DOHH2 (cell line): Measurements from ENCODE around the gene VWA1.

Experiments used
- H3F3A ChIP-seq: fragments of 200-600 bp; sonication (generic), shearing (Covaris generic); 2 replicates; pipeline ENCODE4 v1.6.0; 2016; ENCODE audit warnings: antibody characterized with exemption, mild to moderate bottlenecking; ENCODE audit not compliant: control insufficient read depth, insufficient read depth
- H3K27ac ChIP-seq: fragments of 200-600 bp; sonication (generic); 2 replicates; pipeline ENCODE4 v1.5.1; 2014; ENCODE audit warnings: low read depth, mild to moderate bottlenecking, low read length, moderate library complexity
- H3K27me3 ChIP-seq: fragments of 200-600 bp; sonication (generic); 2 replicates; pipeline ENCODE4 v1.6.1; 2014; ENCODE audit warnings: mild to moderate bottlenecking, low read length, mixed read lengths; ENCODE audit not compliant: control insufficient read depth
- H3K36me3 ChIP-seq: fragments of 200-600 bp; sonication (generic); 2 replicates; pipeline ENCODE4 v1.6.1; 2014; ENCODE audit warnings: mild to moderate bottlenecking, low read length, moderate library complexity, mixed read lengths; ENCODE audit not compliant: control insufficient read depth
- H3K4me1 ChIP-seq: fragments of 200-600 bp; sonication (generic); 2 replicates; pipeline ENCODE4 v1.6.1; 2014; ENCODE audit warnings: mild to moderate bottlenecking, low read length, mixed read lengths; ENCODE audit not compliant: control insufficient read depth
- H3K4me2 ChIP-seq: fragments of 200-600 bp; sonication (generic); 2 replicates; pipeline ENCODE4 v1.6.0; 2014; ENCODE audit warnings: mild to moderate bottlenecking, low read length, moderate library complexity
- H3K4me3 ChIP-seq: fragments of 200-600 bp; sonication (generic); 2 replicates; pipeline ENCODE4 v1.5.1; 2014; ENCODE audit warnings: mild to moderate bottlenecking, low read length, mixed read lengths
- H3K79me2 ChIP-seq: fragments of 200-600 bp; sonication (generic); 2 replicates; pipeline ENCODE4 v1.6.1; 2014; ENCODE audit warnings: mild to moderate bottlenecking, low read length, mixed read lengths; ENCODE audit not compliant: control insufficient read depth
- H3K9me2 ChIP-seq: fragments of 200-600 bp; sonication (generic); replicated peaks from 2 replicates; pipeline ENCODE4 v1.6.1; 2014; ENCODE audit warnings: mild to moderate bottlenecking, low read length, mixed read lengths; ENCODE audit not compliant: control insufficient read depth
- H3K9me3 ChIP-seq: fragments of 200-600 bp; sonication (generic); 2 replicates; pipeline ENCODE4 v1.6.1; 2014; ENCODE audit warnings: antibody characterized with exemption, low read length, mixed read lengths; ENCODE audit not compliant: control insufficient read depth, insufficient read depth
- H4K20me1 ChIP-seq: fragments of 200-600 bp; sonication (generic); 2 replicates; pipeline ENCODE4 v1.6.0; 2014; ENCODE audit warnings: low read depth, mild to moderate bottlenecking, antibody characterized with exemption, low read length, moderate library complexity; ENCODE audit not compliant: control insufficient read depth, insufficient read depth
- CTCF ChIP-seq: fragments of 200-600 bp; sonication (generic); IDR thresholded peaks from one replicate; pipeline ENCODE4 v1.5.1; 2014; ENCODE audit warnings: antibody characterized with exemption, mild to moderate bottlenecking, low read depth, low read length; ENCODE audit not compliant: poor library complexity, severe bottlenecking
- EZH2phosphoT487 ChIP-seq: fragments of 200-600 bp; sonication (generic); IDR thresholded peaks from 2 replicates; pipeline ENCODE4 v1.6.1; 2017; ENCODE audit warnings: borderline replicate concordance, mild to moderate bottlenecking, antibody characterized with exemption, low read length, moderate library complexity, mixed read lengths

Gene VWA1

DNA sequence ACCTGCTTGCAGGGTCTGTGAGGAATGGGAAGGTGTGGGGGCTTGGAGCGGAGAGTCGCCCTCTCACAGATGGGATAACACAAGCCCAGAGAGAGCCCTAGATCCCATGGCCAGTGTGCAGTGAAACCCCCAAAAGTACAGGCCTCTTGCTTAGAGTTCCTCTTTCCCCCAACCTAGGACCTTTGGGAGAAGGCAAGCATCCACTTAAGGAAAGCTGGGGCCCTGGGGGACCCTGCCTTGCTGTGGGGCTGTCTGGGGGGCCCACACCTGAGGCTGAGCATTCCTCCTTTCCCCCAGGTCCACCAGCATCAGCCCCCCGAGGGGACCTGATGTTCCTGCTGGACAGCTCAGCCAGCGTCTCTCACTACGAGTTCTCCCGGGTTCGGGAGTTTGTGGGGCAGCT is 1.1 kb downstream of the VWA1 start:
- H4K20me1 ChIP-seq = no peaks in the 10 kb centered on the region
- H3K9me2 ChIP-seq = no peaks in the 10 kb centered on the region
- 0 out of 2 replicates have a peak, but pooled peaks cover 5% of the 10 kb centered on the region for H3K4me1 ChIP-seq
- H3K4me2 ChIP-seq = no peak overlapping the region
- no peaks in the 10 kb centered on the region for H3K36me3 ChIP-seq
- TF ChIP-seq CTCF (no peak), EZH2phosphoT487 (no peak)
- no peaks in the 10 kb centered on the region for H3K79me2 ChIP-seq
- no peaks in the 10 kb centered on the region for H3F3A ChIP-seq
- no peak overlapping the region for H3K4me3 ChIP-seq
- no peaks in the 10 kb centered on the region for H3K9me3 ChIP-seq
- peaks cover 29% of the 10 kb centered on the region for H3K27me3 ChIP-seq
- no peak overlapping the region for H3K27ac ChIP-seq

DNA sequence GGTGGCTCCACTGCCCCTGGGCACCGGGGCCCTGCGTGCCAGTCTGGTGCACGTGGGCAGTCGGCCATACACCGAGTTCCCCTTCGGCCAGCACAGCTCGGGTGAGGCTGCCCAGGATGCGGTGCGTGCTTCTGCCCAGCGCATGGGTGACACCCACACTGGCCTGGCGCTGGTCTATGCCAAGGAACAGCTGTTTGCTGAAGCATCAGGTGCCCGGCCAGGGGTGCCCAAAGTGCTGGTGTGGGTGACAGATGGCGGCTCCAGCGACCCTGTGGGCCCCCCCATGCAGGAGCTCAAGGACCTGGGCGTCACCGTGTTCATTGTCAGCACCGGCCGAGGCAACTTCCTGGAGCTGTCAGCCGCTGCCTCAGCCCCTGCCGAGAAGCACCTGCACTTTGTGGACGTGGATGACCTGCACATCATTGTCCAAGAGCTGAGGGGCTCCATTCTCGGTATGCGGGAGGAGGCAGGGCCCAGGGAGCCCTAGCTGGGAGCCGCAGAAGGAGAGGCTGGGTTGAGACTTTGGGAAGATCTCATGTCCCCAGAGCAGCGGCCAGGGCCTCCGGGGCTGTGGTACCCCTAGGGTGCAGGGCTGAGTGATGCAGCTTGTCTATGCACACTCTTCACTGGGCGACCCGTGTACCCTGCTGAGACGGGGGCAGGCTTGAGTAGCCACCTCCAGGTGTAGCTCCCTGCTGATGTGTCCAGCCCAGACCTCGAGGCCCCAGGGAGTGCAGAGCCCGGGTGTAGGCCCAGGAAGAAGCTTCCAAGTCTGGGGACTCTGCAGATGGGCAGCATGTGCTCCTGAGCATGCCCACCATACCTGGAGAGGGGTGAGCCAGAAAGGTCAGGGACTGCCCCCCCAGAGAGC is 1.8 kb downstream of the VWA1 start:
- no peaks in the 10 kb centered on the region for H3K9me3 ChIP-seq
- no peaks in the 10 kb centered on the region for H3K9me2 ChIP-seq
- H3K36me3 ChIP-seq = no peaks in the 10 kb centered on the region
- no peaks in the 10 kb centered on the region for H4K20me1 ChIP-seq
- no peaks in the 10 kb centered on the region for H3F3A ChIP-seq
- H3K4me3 ChIP-seq = no peak overlapping the region
- peaks cover 29% of the 10 kb centered on the region for H3K27me3 ChIP-seq
- no peak overlapping the region for H3K27ac ChIP-seq
- TF ChIP-seq CTCF (no peak), EZH2phosphoT487 (no peak)
- no peak overlapping the region for H3K4me2 ChIP-seq
- no peaks in the 10 kb centered on the region for H3K79me2 ChIP-seq
- 0 out of 2 replicates have a peak, but pooled peaks cover 5% of the 10 kb centered on the region for H3K4me1 ChIP-seq

DNA sequence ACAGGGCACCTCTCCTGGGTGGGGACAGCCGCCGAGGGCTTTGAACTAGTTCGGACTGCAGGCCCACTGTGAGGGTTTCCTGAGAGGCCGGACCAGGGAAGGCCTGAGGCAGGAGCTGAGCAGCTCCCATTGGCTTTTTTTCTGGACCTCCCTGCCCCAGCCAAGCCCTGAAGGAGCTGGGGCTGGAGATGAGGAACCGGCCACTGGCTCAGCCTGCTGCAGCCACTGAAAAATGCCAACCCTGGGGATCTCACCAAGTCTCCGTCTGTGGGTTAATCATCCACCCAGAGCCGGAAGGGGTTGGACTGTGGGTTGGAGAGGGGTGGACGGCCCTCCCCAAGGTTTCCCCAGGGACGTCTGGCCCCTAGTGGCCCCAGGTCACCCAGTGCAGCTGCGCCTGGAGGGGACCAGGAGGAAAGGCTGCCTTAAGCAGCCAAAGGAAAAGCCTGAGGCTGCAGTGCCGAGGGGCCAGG is 2.5 kb downstream of the VWA1 start:
- Histone ChIP-seq H3K27ac (no peak overlapping the region), H3F3A (no peaks in the 10 kb centered on the region), H3K9me2 (no peaks in the 10 kb centered on the region), H3K79me2 (no peaks in the 10 kb centered on the region), H3K4me2 (no peak overlapping the region), H3K9me3 (no peaks in the 10 kb centered on the region), H3K4me1 (0 out of 2 replicates have a peak, but pooled peaks cover 5% of the 10 kb centered on the region), H3K36me3 (no peaks in the 10 kb centered on the region), H3K27me3 (peaks cover 24% of the 10 kb centered on the region), H3K4me3 (no peak overlapping the region), H4K20me1 (no peaks in the 10 kb centered on the region)
- TF ChIP-seq EZH2phosphoT487 (no peak), CTCF (no peak)
